Nephron progenitor cell (in vitro differentiated cells): ENCODE measurements around the gene TEAD1.

ENCODE experiments used
- DNase-seq: peaks from one replicate; pipeline ENCODE4 v3.0.0; 2021
- H3K27ac Mint-ChIP-seq: 2 replicates; pipeline ENCODE4 v1.8.0; 2021; ENCODE audit warnings: mild to moderate bottlenecking, moderate library complexity, mixed read lengths
- H3K27me3 Mint-ChIP-seq: 2 replicates; pipeline ENCODE4 v1.8.0; 2021; ENCODE audit warnings: mild to moderate bottlenecking, low read depth, mixed read lengths; ENCODE audit not compliant: poor library complexity
- H3K36me3 Mint-ChIP-seq: 2 replicates; pipeline ENCODE4 v1.8.0; 2021; ENCODE audit warnings: low read depth, mixed read lengths
- H3K4me1 Mint-ChIP-seq: 2 replicates; pipeline ENCODE4 v1.8.0; 2021; ENCODE audit warnings: mixed read lengths
- H3K4me3 Mint-ChIP-seq: 2 replicates; pipeline ENCODE4 v1.8.0; 2021; ENCODE audit warnings: mild to moderate bottlenecking, moderate library complexity, mixed read lengths
- H3K9me3 Mint-ChIP-seq: 2 replicates; pipeline ENCODE4 v1.8.0; 2021; ENCODE audit warnings: mild to moderate bottlenecking, moderate library complexity, mixed read lengths
- CTCF ChIP-seq: fragments of 200-600 bp; sonication (generic); IDR thresholded peaks from 2 replicates; pipeline ENCODE4 v1.5.0; 2021; ENCODE audit warnings: antibody characterized with exemption

The TEAD1 gene

GRCh38 chr11:12806113-12806512 is 131.9 kb downstream of the TEAD1 start:
- peaks cover 5% of the 10 kb centered on the region for H3K27me3 Mint-ChIP-seq
- H3K4me3 Mint-ChIP-seq, result no peak overlapping the region
- TF ChIP-seq CTCF, result no peak
- H3K4me1 Mint-ChIP-seq, result peaks cover 81% of the 10 kb centered on the region
- no peaks in the 10 kb centered on the region for H3K9me3 Mint-ChIP-seq
- no peak for DNase-seq
- peaks cover 4% of the 10 kb centered on the region for H3K36me3 Mint-ChIP-seq
- H3K27ac Mint-ChIP-seq, result no peak overlapping the region

DNA sequence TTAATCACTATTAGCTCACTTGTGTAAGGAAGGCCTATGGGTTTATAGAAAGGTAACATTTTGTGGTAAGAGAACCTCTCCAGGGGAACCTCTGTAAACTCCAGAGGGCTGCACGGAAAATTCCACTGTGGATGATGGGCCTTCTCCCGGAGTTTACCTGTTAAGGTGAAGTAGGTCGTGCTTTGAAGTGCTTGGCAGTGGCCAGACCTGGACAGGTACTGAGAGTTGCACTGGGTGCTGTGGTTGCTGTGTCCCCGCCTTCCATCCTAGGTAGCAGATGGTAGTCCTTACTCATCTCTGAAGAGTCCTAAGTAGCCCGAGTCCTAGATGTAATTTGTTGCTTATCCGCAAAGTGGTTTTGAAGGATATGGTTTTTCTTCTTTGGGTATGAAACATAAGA is 133.4 kb downstream of the TEAD1 start:
- no peak overlapping the region for H3K27ac Mint-ChIP-seq
- no peak for TF ChIP-seq CTCF
- DNase-seq, result no peak
- H3K4me1 Mint-ChIP-seq, result peaks cover 79% of the 10 kb centered on the region
- H3K27me3 Mint-ChIP-seq, result peaks cover 5% of the 10 kb centered on the region
- H3K36me3 Mint-ChIP-seq, result peaks cover 7% of the 10 kb centered on the region
- no peak overlapping the region for H3K4me3 Mint-ChIP-seq
- no peaks in the 10 kb centered on the region for H3K9me3 Mint-ChIP-seq

DNA sequence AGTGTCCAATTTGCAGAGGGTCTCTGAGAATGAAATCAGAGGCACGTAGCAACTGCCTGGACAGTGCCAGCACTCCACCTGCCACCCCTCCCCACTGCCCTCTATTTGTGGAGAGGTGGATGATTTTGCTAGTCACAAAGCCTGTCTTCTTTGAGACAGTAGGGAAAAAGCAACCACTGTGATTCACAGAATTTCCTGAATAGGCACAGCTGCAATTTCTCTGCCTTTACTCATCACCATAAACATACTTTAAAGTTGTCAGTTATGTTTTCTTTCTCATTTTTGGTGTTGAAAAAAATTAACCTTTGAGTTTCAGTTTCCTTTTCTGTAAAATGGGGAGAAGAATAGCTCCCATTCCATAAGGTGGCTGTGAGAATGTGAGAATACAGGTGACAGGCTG is 134.3 kb downstream of the TEAD1 start:
- peaks cover 79% of the 10 kb centered on the region for H3K4me1 Mint-ChIP-seq
- H3K9me3 Mint-ChIP-seq, result no peaks in the 10 kb centered on the region
- H3K4me3 Mint-ChIP-seq, result no peak overlapping the region
- H3K27me3 Mint-ChIP-seq, result peaks cover 4% of the 10 kb centered on the region
- peaks cover 7% of the 10 kb centered on the region for H3K36me3 Mint-ChIP-seq
- no peak for DNase-seq
- TF ChIP-seq CTCF, result no peak
- no peak overlapping the region for H3K27ac Mint-ChIP-seq

GRCh38 chr11:12809364-12809763 is 135.1 kb downstream of the TEAD1 start:
- Mint-ChIP-seq H3K4me1 (peaks cover 80% of the 10 kb centered on the region), H3K27me3 (no peaks in the 10 kb centered on the region), H3K36me3 (peaks cover 7% of the 10 kb centered on the region), H3K9me3 (no peaks in the 10 kb centered on the region), H3K27ac (no peak overlapping the region), H3K4me3 (no peak overlapping the region)
- no peak for DNase-seq
- no peak for TF ChIP-seq CTCF

GRCh38 chr11:12809864-12810567 is 135.8 kb downstream of the TEAD1 start:
- Mint-ChIP-seq H3K36me3 (peaks cover 7% of the 10 kb centered on the region), H3K9me3 (no peaks in the 10 kb centered on the region), H3K27ac (peak overlapping the region; percentile 95), H3K4me1 (peaks cover 80% of the 10 kb centered on the region), H3K4me3 (no peak overlapping the region), H3K27me3 (no peaks in the 10 kb centered on the region)
- DNase-seq, result no peak
- no peak for TF ChIP-seq CTCF

GRCh38 chr11:12810568-12810894 is 136.3 kb downstream of the TEAD1 start:
- TF ChIP-seq CTCF, result no peak
- H3K36me3 Mint-ChIP-seq, result peaks cover 7% of the 10 kb centered on the region
- no peak overlapping the region for H3K4me3 Mint-ChIP-seq
- peak overlapping the region; percentile 95 for H3K27ac Mint-ChIP-seq
- H3K9me3 Mint-ChIP-seq, result no peaks in the 10 kb centered on the region
- no peaks in the 10 kb centered on the region for H3K27me3 Mint-ChIP-seq
- peaks cover 80% of the 10 kb centered on the region for H3K4me1 Mint-ChIP-seq
- no peak for DNase-seq
